GM12878 (cell line): ENCODE data around the gene TMPRSS7. TPM values are rescaled to one million over a fixed set of nuclear protein-coding genes. Genes with fewer than 3 reads are reported as not detected.
A peak's percentile ranks its signal among the peaks of the same experiment; 100 is the strongest.

ENCODE experiments used
- ATAC-seq: fragments of 200-7000 bp; cut with Tn5 transposase; 3 replicates; pipeline ENCODE4 v1.9.1; 2020; ENCODE audit warnings: mild to moderate bottlenecking, moderate library complexity
- BruUV-seq: library from RNA; stranded (reverse); fragments of 400-500 nt; replicated peaks from 2 replicates; lab custom pipeline; 2021; lab: Mats Ljungman, UMichigan
- CTCF ChIA-PET: fragments of 300-600 bp; sonication (Branson Sonifier 250); formaldehyde crosslinking; extraction: SDS; loops from one replicate; lab custom pipeline; 2021; ENCODE audit warnings: inconsistent platforms; lab: Yijun Ruan, JAX
- POLR2A ChIA-PET: fragments of 350-600 bp; formaldehyde crosslinking; extraction: SDS; loops from one replicate; lab custom pipeline; 2021; ENCODE audit warnings: inconsistent platforms; lab: Charles Lee
- RAD21 ChIA-PET: fragments of 300-600 bp; sonication (Branson Sonifier 250); formaldehyde crosslinking; loops from one replicate; lab custom pipeline; 2023; ENCODE audit warnings: antibody characterized with exemption; ENCODE audit not compliant: unreplicated experiment; lab: Charles Lee
- SMC1A ChIA-PET: fragments of 300-600 bp; sonication (Branson Sonifier 250); formaldehyde crosslinking; loops from one replicate; lab custom pipeline; 2023; ENCODE audit not compliant: unreplicated experiment, uncharacterized antibody; lab: Charles Lee
- DNase-seq: peaks from one replicate; pipeline ENCODE4 v3.0.0-alpha.2; 2011; ENCODE audit warnings: low read depth, low spot score
- FAIRE-seq: peaks from 3 replicates; lab custom pipeline; 2011; peaks lifted over from hg19 to GRCh38; lab: Jason Lieb, UNC
- H2AFZ ChIP-seq: 2 replicates; pipeline ENCODE4 v1.6.0; 2011; ENCODE audit warnings: low read depth, low read length, control low read depth; ENCODE audit not compliant: control insufficient read depth
- H3K27ac ChIP-seq: 2 replicates; pipeline ENCODE4 v1.5.1; 2011; ENCODE audit warnings: control low read depth; ENCODE audit not compliant: control insufficient read depth, insufficient read depth
- H3K27me3 ChIP-seq, 2 experiments: replicated peaks in 1 of 2; 2 replicates each; pipeline versions ENCODE4 v1.6.0 to v1.6.1; 2011; ENCODE audit warnings: low read length in 1 of 2; ENCODE audit not compliant: control insufficient read depth in 2 of 2, insufficient read depth in 2 of 2
- H3K36me3 ChIP-seq, 2 experiments: 2 replicates each; pipeline ENCODE4 v1.5.1; 2011; ENCODE audit warnings: low read length in 1 of 2; ENCODE audit not compliant: control insufficient read depth in 2 of 2, insufficient read depth in 2 of 2
- H3K4me1 ChIP-seq: 2 replicates; pipeline ENCODE4 v1.6.1; 2011; ENCODE audit warnings: mild to moderate bottlenecking, low read length, moderate library complexity, mixed read lengths; ENCODE audit not compliant: control insufficient read depth, insufficient read depth
- H3K4me2 ChIP-seq: 2 replicates; pipeline ENCODE4 v1.6.0; 2011; ENCODE audit warnings: control low read depth; ENCODE audit not compliant: control insufficient read depth, insufficient read depth
- H3K4me3 ChIP-seq: fragments of 200-600 bp; sonication (generic); 2 replicates; pipeline ENCODE4 v1.5.1; 2016
- H3K79me2 ChIP-seq: 2 replicates; pipeline ENCODE4 v1.6.0; 2011; ENCODE audit warnings: low read length; ENCODE audit not compliant: control insufficient read depth, insufficient read depth
- H3K9ac ChIP-seq: 2 replicates; pipeline ENCODE4 v1.8.0; 2011; ENCODE audit warnings: low read length, control low read depth, mixed read lengths; ENCODE audit not compliant: control insufficient read depth, insufficient read depth
- H3K9me3 ChIP-seq: replicated peaks from 3 replicates; pipeline ENCODE4 v1.5.1; 2011; ENCODE audit warnings: mild to moderate bottlenecking, low read length; ENCODE audit not compliant: control insufficient read depth, insufficient read depth
- H4K20me1 ChIP-seq: 2 replicates; pipeline ENCODE4 v1.6.0; 2011; ENCODE audit not compliant: control insufficient read depth, insufficient read depth
- BCL11A ChIP-seq: IDR thresholded peaks from 2 replicates; pipeline ENCODE4 v1.6.1; 2011; ENCODE audit warnings: low read depth, low read length
- EGR1 ChIP-seq, 2 experiments: IDR thresholded peaks; 1 replicate in 1 of 2; 2 replicates in 1 of 2; pipeline ENCODE4 v1.6.1; 2011 to 2012; ENCODE audit warnings: low read depth in 2 of 2, low read length in 2 of 2, borderline replicate concordance in 1 of 2, mild to moderate bottlenecking in 1 of 2, moderate library complexity in 1 of 2
- RFX5 ChIP-seq: IDR thresholded peaks from 2 replicates; pipeline ENCODE4 v1.6.1; 2011; ENCODE audit warnings: low read depth, low read length, improper control_type of control experiment
- SMC3 ChIP-seq: IDR thresholded peaks from 2 replicates; pipeline ENCODE4 v1.6.1; 2011; ENCODE audit warnings: low read length, improper control_type of control experiment, borderline replicate concordance
- YBX1 ChIP-seq: fragments of 450-650 bp; IDR thresholded peaks from 2 replicates; pipeline ENCODE4 v1.6.1; 2016; ENCODE audit warnings: antibody characterized with exemption
- ZBED1 ChIP-seq: IDR thresholded peaks from 2 replicates; pipeline ENCODE4 v1.6.1; 2016; ENCODE audit warnings: borderline replicate concordance
- WGBS: methylation state at CpG from one replicate; pipeline ENCODE4 v1.1.6; 2016; ENCODE audit warnings: low lambda C conversion rate; ENCODE audit not compliant: insufficient replicate concordance, insufficient coverage; ENCODE audit errors: missing lambda C conversion rate; 5-methylcytosine and 5-hydroxymethylcytosine counted together
- in situ Hi-C: fragments of 300-500 bp; cut with MboI; formaldehyde crosslinking; loops from 9 replicates; pipeline ENCODE4 v1.14.3; 2018; ENCODE audit warnings: mixed read lengths
- intact Hi-C: fragments of 100-400 bp; cut with micrococcal nuclease; formaldehyde crosslinking; loops from one replicate; pipeline ENCODE4 v1.14.2; 2022; ENCODE audit not compliant: unreplicated experiment
- polyA plus RNA-seq, 11 experiments: library from polyadenylated mRNA; depleted of rRNA in 4 of 11; unstranded in 6 of 11; stranded (reverse) in 5 of 11; fragments of >200 nt; fragmentation: Nextera tagmentation in 4 of 11; fragmentation: Illumina TruSeq in 1 of 11; extraction: Ambion mirVana in 4 of 11; extraction: Trizol in 1 of 11; gene quantifications; 1 replicate in 1 of 11; 2 replicates in 10 of 11; pipeline versions ENCODE4 v1.2.1 to v1.2.3, GENCODE V29; 2011 to 2016; ENCODE audit warnings: inconsistent platforms in 2 of 11, missing spikeins in 2 of 11, low read depth in 1 of 11
- total RNA-seq, 4 experiments: library from RNA; depleted of rRNA in 3 of 4; stranded (reverse); fragments of >200 nt in 3 of 4; fragmentation: Illumina TruSeq in 1 of 4; extraction: Trizol in 1 of 4; gene quantifications; 2 replicates each; pipeline versions ENCODE4 v1.2.1 to v1.2.3, GENCODE V29; 2013 to 2021
- TF ChIP-seq, protein P1 (sequence below): IDR thresholded peaks from 2 replicates; pipeline ENCODE4 v1.6.1; 2011; ENCODE audit warnings: borderline replicate concordance, low read depth, mild to moderate bottlenecking, moderate library complexity, mixed read lengths, low read length; ENCODE audit not compliant: insufficient read depth; ENCODE audit errors: extremely low read length
- TF ChIP-seq, protein P2 (sequence below), 3 experiments: IDR thresholded peaks in 2 of 3; conservative IDR thresholded peaks in 1 of 3; 2 replicates each; pipeline ENCODE4 v1.5.1; 2011; ENCODE audit warnings: low read depth in 3 of 3, low read length in 3 of 3, mild to moderate bottlenecking in 3 of 3, control low read depth in 2 of 3, moderate library complexity in 2 of 3, inconsistent platforms in 1 of 3, mixed read lengths in 1 of 3; ENCODE audit not compliant: control insufficient read depth in 2 of 3, insufficient read depth in 1 of 3; ENCODE audit errors: extremely low read depth in 1 of 3
- TF ChIP-seq, protein P3 (sequence below): fragments of 450-650 bp; IDR thresholded peaks from 2 replicates; pipeline ENCODE4 v1.6.1; 2016; ENCODE audit warnings: mild to moderate bottlenecking
- TF ChIP-seq, protein P4 (sequence below): IDR thresholded peaks from 2 replicates; pipeline ENCODE4 v1.6.1; 2011; ENCODE audit warnings: low read depth, mild to moderate bottlenecking, low read length, moderate library complexity, borderline replicate concordance; ENCODE audit errors: extremely low read depth

The TMPRSS7 gene
- total and polyA plus RNA-seq, 10 of the 15 experiments (the other 5 are each of a cell fraction or from before 2014, with no cell fraction given) = 0.03 TPM; not detected in 9

DNA sequence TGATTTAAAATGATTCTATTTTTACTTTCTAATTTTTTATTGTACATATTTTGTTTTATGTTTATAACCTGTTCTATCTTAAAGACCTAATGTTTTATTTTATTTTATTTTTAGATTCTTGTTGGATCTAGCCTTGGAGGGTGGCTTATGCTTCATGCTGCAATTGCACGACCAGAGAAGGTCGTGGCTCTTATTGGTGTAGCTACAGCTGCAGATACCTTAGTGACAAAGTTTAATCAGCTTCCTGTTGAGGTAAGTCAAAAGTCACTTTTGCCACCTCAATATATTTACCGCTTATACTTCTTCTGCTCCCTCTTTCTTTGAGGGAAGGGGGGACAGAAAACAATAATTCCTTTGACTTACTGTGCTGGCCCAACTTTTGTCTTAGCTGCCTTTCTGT, 47.7 kb upstream of the TMPRSS7 start:
- Histone ChIP-seq H3K27me3 (no peaks in the 10 kb centered on the region), H3K9me3 (no peaks in the 10 kb centered on the region), H3K4me1 (no peaks in the 10 kb centered on the region), H3K27ac (no peak overlapping the region), H3K79me2 (peaks cover 2% of the 10 kb centered on the region), H4K20me1 (no peaks in the 10 kb centered on the region), H3K4me2 (no peak overlapping the region), H2AFZ (no peak overlapping the region), H3K4me3 (no peak overlapping the region), H3K9ac (no peak overlapping the region), H3K36me3 (peaks cover 0 to 2% of the 10 kb centered on the region in 2 experiments; a peak in 1 of 4 replicates)
- no TSS peak for BruUV-seq
- SMC1A ChIA-PET = interaction anchor here (1.2 to 21.1 kb wide), 3 partner anchors 11 to 56 kb away, joined by 3 to 417 read pairs (median 4); no protein-coding TSS in a partner anchor
- DNase-seq = no peak
- TF ChIP-seq SMC3 (no peak), ZBED1 (no peak)
- TF ChIP-seq, protein P1, sequence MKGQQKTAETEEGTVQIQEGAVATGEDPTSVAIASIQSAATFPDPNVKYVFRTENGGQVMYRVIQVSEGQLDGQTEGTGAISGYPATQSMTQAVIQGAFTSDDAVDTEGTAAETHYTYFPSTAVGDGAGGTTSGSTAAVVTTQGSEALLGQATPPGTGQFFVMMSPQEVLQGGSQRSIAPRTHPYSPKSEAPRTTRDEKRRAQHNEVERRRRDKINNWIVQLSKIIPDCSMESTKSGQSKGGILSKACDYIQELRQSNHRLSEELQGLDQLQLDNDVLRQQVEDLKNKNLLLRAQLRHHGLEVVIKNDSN = no peak
- 100% methylated on average over 3 of the region's 3 CpGs for WGBS
- no peak for FAIRE-seq
- intact Hi-C loops = no loop called here
- ATAC-seq = no peak
- in situ Hi-C loops = no loop called here
- CTCF ChIA-PET = interaction anchor here (0.7 to 15.4 kb wide), 7 partner anchors 10 to 316 kb away, joined by 3 to 467 read pairs (median 6); partner anchors contain the start of gene TAGLN3
- POLR2A ChIA-PET = no interaction called here
- RAD21 ChIA-PET = interaction anchor here (1.2 to 2.5 kb wide), 2 partner anchors 16 to 27 kb away, joined by 3 to 13 read pairs; no protein-coding TSS in a partner anchor

DNA sequence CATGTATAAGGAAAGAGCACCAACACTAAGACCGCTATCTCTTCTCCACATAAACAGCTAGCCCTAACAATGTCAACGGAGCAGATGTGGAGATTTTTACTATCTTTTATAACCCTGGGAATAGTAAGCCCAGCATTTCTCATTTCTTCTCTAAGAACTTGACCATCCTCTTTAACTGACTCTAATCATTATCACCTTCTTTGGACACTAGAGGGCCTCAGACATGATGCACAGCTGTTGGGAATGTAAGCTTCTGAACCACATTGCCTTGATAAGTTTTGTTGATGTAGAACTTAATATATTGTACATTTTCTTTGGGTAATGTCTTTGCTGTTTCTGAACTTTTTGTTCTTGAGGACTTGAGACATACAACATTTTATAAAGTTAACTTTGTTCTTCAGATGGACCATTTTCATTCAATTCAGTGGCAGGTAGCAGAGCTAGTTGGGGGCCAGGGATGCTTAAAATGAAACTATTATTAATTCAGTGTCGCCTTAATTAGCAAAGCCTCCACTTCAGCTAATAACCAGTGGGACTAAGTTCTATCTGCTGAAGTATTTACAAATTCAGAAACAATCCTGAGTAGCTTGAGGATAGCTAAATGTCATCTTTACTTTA, 45.4 kb upstream of the TMPRSS7 start:
- H3K4me1 ChIP-seq = no peaks in the 10 kb centered on the region
- ChIA-PET SMC1A (interaction anchor here (0.6 to 21.1 kb wide), 20 partner anchors 9 to 320 kb away, joined by 3 to 417 read pairs (median 6); partner anchors contain the start of genes ABHD10 and TAGLN3), POLR2A (interaction anchor here (0.5 to 1.8 kb wide), 7 partner anchors 10 to 283 kb away, joined by 3 to 9 read pairs (median 6); partner anchors contain the start of gene ABHD10), RAD21 (interaction anchor here (0.6 to 7.8 kb wide), 25 partner anchors 8 to 411 kb away, joined by 3 to 158 read pairs (median 5); partner anchors contain the start of genes ABHD10, PHLDB2 and TAGLN3), CTCF (interaction anchor here (0.7 to 15.4 kb wide), 36 partner anchors 9 to 411 kb away, joined by 3 to 467 read pairs (median 5); partner anchors contain the start of genes ABHD10, PHLDB2, TAGLN3 and TMPRSS7)
- in situ Hi-C loops (no loop called here), intact Hi-C loops (loop anchor here (1.0 kb wide), 2 partner anchors 24 to 54 kb away; no protein-coding TSS in a partner anchor)
- no peaks in the 10 kb centered on the region for H4K20me1 ChIP-seq
- 59% methylated on average over 3 of the region's 3 CpGs for WGBS
- H2AFZ ChIP-seq = no peak overlapping the region
- DNase-seq (no peak), ATAC-seq (peak; percentile 96), FAIRE-seq (peak; percentile 91)
- H3K9me3 ChIP-seq = no peaks in the 10 kb centered on the region
- H3K4me2 ChIP-seq = no peak overlapping the region
- no peaks in the 10 kb centered on the region; a peak in 1 of 4 replicates for H3K36me3 ChIP-seq
- H3K27me3 ChIP-seq = no peaks in the 10 kb centered on the region
- no peak overlapping the region for H3K27ac ChIP-seq
- no peaks in the 10 kb centered on the region for H3K79me2 ChIP-seq
- H3K9ac ChIP-seq = no peak overlapping the region
- BruUV-seq = no TSS peak
- H3K4me3 ChIP-seq = no peak overlapping the region
- TF ChIP-seq, protein P2, sequence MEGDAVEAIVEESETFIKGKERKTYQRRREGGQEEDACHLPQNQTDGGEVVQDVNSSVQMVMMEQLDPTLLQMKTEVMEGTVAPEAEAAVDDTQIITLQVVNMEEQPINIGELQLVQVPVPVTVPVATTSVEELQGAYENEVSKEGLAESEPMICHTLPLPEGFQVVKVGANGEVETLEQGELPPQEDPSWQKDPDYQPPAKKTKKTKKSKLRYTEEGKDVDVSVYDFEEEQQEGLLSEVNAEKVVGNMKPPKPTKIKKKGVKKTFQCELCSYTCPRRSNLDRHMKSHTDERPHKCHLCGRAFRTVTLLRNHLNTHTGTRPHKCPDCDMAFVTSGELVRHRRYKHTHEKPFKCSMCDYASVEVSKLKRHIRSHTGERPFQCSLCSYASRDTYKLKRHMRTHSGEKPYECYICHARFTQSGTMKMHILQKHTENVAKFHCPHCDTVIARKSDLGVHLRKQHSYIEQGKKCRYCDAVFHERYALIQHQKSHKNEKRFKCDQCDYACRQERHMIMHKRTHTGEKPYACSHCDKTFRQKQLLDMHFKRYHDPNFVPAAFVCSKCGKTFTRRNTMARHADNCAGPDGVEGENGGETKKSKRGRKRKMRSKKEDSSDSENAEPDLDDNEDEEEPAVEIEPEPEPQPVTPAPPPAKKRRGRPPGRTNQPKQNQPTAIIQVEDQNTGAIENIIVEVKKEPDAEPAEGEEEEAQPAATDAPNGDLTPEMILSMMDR (IDR thresholded peaks at IDR 0.05 in 2 of 3, conservative IDR thresholded peaks at IDR 0.05 in 1 of 3; ENCODE audit: control insufficient read depth in 2 of 3, extremely low read depth in 1 of 3, insufficient read depth in 1 of 3, low read depth in 3 of 3, low read length in 3 of 3) = peak; percentile 57 to 73 (median 68)
- no peak for TF ChIP-seq RFX5
- TF ChIP-seq, protein P3, sequence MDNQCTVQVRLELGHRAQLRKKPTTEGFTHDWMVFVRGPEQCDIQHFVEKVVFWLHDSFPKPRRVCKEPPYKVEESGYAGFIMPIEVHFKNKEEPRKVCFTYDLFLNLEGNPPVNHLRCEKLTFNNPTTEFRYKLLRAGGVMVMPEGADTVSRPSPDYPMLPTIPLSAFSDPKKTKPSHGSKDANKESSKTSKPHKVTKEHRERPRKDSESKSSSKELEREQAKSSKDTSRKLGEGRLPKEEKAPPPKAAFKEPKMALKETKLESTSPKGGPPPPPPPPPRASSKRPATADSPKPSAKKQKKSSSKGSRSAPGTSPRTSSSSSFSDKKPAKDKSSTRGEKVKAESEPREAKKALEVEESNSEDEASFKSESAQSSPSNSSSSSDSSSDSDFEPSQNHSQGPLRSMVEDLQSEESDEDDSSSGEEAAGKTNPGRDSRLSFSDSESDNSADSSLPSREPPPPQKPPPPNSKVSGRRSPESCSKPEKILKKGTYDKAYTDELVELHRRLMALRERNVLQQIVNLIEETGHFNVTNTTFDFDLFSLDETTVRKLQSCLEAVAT = no peak
- TF ChIP-seq, protein P4, sequence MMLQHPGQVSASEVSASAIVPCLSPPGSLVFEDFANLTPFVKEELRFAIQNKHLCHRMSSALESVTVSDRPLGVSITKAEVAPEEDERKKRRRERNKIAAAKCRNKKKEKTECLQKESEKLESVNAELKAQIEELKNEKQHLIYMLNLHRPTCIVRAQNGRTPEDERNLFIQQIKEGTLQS = no peak
- no peak for TF ChIP-seq EGR1 (IDR thresholded peaks at IDR 0.05; ENCODE audit: borderline replicate concordance in 1 of 2, low read depth in 2 of 2, low read length in 2 of 2)
- no peak for TF ChIP-seq BCL11A
- TF ChIP-seq YBX1 = no peak
